Measurements from ENCODE around the gene GRAP2. TPM values are rescaled to one million over a fixed set of nuclear protein-coding genes. Genes with fewer than 3 reads are reported as not detected.

Gene GRAP2
- total and polyA plus RNA-seq, 2 of the 4 experiments (the other 2 are of a cell fraction), result not detected

DNA sequence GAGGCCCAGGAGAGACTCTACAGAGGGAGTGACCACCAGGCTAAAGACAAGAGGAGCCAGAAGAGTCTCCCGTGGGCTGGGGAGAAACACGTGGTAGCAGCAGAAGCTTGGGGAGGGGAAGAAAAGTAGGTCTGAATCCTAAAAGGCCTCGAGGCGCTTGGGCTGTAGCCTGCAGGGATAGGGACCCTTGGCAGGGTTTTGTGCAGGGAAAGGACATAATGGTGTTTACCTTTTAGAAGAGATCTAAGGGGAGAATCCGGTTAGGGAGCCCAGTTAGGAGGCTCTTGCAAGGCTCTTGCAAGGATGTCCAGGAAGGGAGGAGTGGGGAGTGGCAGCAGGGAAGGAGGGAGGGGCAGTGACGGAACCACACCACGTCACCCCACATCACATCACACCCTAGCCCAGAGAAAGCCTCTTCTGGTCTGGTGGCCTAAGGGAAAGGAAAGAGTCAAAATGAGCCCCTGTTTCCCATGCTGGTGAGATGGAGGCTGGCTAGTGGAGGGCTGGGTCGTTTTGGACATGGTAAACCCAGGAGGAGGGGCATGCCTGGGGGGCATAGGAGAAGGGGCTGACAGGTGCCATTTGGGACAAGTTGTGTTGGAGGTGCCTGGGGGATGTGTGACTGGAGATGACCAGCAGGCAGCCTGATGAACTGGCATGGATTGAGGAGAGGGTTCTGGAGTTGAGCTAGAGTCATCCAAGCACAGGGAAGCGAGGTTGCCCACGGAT, 87.7 kb downstream of the GRAP2 start:
- H3K18ac ChIP-seq (ENCODE audit: low read depth, low read length), result no peak overlapping the region
- H3K14ac ChIP-seq (replicated peaks; ENCODE audit: low read depth, low read length), result no peak overlapping the region
- TF ChIP-seq RFX5 (IDR thresholded peaks at IDR 0.05; ENCODE audit: low read depth, low read length) (no peak), MAZ (IDR thresholded peaks at IDR 0.05; ENCODE audit: borderline replicate concordance, low read depth, low read length) (no peak), NFE2L2 (IDR thresholded peaks at IDR 0.05; ENCODE audit: low read depth, low read length) (no peak), CHD1 (IDR thresholded peaks at IDR 0.05; ENCODE audit: low read depth, low read length) (no peak), USF2 (IDR thresholded peaks at IDR 0.05; ENCODE audit: low read depth, low read length) (no peak), RAD21 (IDR thresholded peaks at IDR 0.05; ENCODE audit: low read length) (no peak), BHLHE40 (IDR thresholded peaks at IDR 0.05; ENCODE audit: low read depth, low read length) (no peak), MXI1 (IDR thresholded peaks at IDR 0.05; ENCODE audit: borderline replicate concordance, low read depth, low read length) (no peak), POLR2A (IDR thresholded peaks at IDR 0.05; ENCODE audit: low read depth, low read length) (no peak)
- TF ChIP-seq, protein P1, sequence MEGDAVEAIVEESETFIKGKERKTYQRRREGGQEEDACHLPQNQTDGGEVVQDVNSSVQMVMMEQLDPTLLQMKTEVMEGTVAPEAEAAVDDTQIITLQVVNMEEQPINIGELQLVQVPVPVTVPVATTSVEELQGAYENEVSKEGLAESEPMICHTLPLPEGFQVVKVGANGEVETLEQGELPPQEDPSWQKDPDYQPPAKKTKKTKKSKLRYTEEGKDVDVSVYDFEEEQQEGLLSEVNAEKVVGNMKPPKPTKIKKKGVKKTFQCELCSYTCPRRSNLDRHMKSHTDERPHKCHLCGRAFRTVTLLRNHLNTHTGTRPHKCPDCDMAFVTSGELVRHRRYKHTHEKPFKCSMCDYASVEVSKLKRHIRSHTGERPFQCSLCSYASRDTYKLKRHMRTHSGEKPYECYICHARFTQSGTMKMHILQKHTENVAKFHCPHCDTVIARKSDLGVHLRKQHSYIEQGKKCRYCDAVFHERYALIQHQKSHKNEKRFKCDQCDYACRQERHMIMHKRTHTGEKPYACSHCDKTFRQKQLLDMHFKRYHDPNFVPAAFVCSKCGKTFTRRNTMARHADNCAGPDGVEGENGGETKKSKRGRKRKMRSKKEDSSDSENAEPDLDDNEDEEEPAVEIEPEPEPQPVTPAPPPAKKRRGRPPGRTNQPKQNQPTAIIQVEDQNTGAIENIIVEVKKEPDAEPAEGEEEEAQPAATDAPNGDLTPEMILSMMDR (conservative IDR thresholded peaks at IDR 0.05; ENCODE audit: low read depth, low read length), result no peak
- no peaks in the 10 kb centered on the region for H3K36me3 ChIP-seq (ENCODE audit: control insufficient read depth, insufficient read depth, low read length)
- H2BK15ac ChIP-seq (ENCODE audit: low read depth, low read length), result no peak overlapping the region
- no peaks in the 10 kb centered on the region for H3K9me1 ChIP-seq (ENCODE audit: insufficient read depth, low read length)
- no peak overlapping the region for H2BK20ac ChIP-seq (ENCODE audit: low read depth, low read length)
- H3K4me1 ChIP-seq (ENCODE audit: control insufficient read depth, insufficient read depth, low read length), result no peaks in the 10 kb centered on the region
- no peak overlapping the region for H3K4me2 ChIP-seq (ENCODE audit: low read depth, low read length)
- H3K9me3 ChIP-seq (ENCODE audit: control insufficient read depth, insufficient read depth, low read length), result no peaks in the 10 kb centered on the region
- no peak overlapping the region for H3K4ac ChIP-seq (ENCODE audit: low read depth, low read length)
- BruUV-seq (replicated peaks), result no TSS peak
- H3K23ac ChIP-seq (ENCODE audit: low read depth, low read length), result no peak overlapping the region
- H4K20me1 ChIP-seq (ENCODE audit: insufficient read depth, low read length), result no peaks in the 10 kb centered on the region
- H4K91ac ChIP-seq (ENCODE audit: insufficient read depth, low read depth, low read length), result no peak overlapping the region
- no peak overlapping the region for H2BK120ac ChIP-seq (ENCODE audit: low read depth, low read length)
- dilution Hi-C loops (cut with HindIII; ENCODE audit: low sequenced_read_pairs, unreplicated experiment) (no loop called here), in situ Hi-C loops (cut with MboI; ENCODE audit: low sequenced_read_pairs) (no loop called here), intact Hi-C loops (cut with micrococcal nuclease) (no loop called here)
- H4K5ac ChIP-seq (ENCODE audit: low read depth, low read length), result no peak overlapping the region
- no peak overlapping the region for H2AK5ac ChIP-seq (ENCODE audit: low read depth, low read length)
- H4K8ac ChIP-seq (ENCODE audit: low read depth in 2 of 2, low read length in 2 of 2), result no peak overlapping the region
- no peak for DNase-seq
- WGBS, 2 experiments (ENCODE audit: extremely low coverage in 2 of 2, insufficient read length in 1 of 2), result 0% methylated on average over 1 of the region's 10 CpGs; no CpG with 5 or more reads in 1 of the 2 experiments
- no peak overlapping the region for H3K9ac ChIP-seq (ENCODE audit: low read depth, low read length)
- H3K56ac ChIP-seq (ENCODE audit: extremely low read depth, insufficient read depth, low read length), result no peak overlapping the region
- H2AFZ ChIP-seq (replicated peaks; ENCODE audit: low read length, poor library complexity), result no peak overlapping the region
- H2BK5ac ChIP-seq (ENCODE audit: low read depth, low read length, poor library complexity, severe bottlenecking), result no peak overlapping the region
- H2AK9ac ChIP-seq (replicated peaks; ENCODE audit: low read depth, low read length, poor library complexity), result no peak overlapping the region
- H3K79me1 ChIP-seq (ENCODE audit: low read depth in 1 of 2, low read length in 2 of 2), result no peaks in the 10 kb centered on the region
- ChIA-PET POLR2A (ENCODE audit: unreplicated experiment) (no interaction called here), CTCF (no interaction called here)
- no peak overlapping the region for H3K27ac ChIP-seq (ENCODE audit: insufficient read depth, low read length)
- peaks cover 64% of the 10 kb centered on the region for H3K27me3 ChIP-seq (ENCODE audit: control insufficient read depth, insufficient read depth, low read length)
- ATAC-seq (ENCODE audit: low read depth), result no peak
- no peak overlapping the region for H3K4me3 ChIP-seq (ENCODE audit: insufficient read depth, low read depth, low read length)
